ENCODE results near the gene TSACC. TPM values are rescaled to one million over a fixed set of nuclear protein-coding genes. Genes with fewer than 3 reads are reported as not detected.

Gene TSACC
- total and polyA plus RNA-seq, 8 donors: 0.98 TPM; not detected in 7

DNA sequence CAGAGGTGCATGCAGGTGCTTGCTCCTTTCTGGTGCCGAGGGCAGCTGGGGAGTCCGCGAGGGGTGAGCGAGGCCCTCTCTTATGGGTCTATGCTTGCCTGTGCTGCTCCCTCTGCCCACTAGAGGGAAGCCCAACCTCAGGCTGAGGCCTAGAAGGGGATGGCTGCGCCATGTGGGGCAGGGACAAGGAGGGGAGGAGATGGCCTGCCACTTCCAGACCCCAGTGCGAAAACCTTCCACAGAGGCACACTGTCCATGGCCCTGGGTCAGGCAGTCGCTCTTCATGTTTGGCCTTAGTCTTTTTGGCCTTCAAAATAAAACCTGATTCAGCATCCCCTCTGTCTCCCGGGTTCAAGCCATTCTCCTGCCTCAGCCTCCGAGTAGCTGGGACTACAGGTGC lies 44.7 kb downstream of the TSACC start:
- no peak overlapping the region for H3K27ac ChIP-seq
- no peaks in the 10 kb centered on the region for H3K9me3 ChIP-seq
- no peak for TF ChIP-seq EP300 (IDR thresholded peaks at IDR 0.05)
- TF ChIP-seq, protein P1, sequence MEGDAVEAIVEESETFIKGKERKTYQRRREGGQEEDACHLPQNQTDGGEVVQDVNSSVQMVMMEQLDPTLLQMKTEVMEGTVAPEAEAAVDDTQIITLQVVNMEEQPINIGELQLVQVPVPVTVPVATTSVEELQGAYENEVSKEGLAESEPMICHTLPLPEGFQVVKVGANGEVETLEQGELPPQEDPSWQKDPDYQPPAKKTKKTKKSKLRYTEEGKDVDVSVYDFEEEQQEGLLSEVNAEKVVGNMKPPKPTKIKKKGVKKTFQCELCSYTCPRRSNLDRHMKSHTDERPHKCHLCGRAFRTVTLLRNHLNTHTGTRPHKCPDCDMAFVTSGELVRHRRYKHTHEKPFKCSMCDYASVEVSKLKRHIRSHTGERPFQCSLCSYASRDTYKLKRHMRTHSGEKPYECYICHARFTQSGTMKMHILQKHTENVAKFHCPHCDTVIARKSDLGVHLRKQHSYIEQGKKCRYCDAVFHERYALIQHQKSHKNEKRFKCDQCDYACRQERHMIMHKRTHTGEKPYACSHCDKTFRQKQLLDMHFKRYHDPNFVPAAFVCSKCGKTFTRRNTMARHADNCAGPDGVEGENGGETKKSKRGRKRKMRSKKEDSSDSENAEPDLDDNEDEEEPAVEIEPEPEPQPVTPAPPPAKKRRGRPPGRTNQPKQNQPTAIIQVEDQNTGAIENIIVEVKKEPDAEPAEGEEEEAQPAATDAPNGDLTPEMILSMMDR (IDR thresholded peaks at IDR 0.05): peak in 5 of 7 experiments; percentile 48 to 85 (median 71)
- TF ChIP-seq POLR2AphosphoS5 (IDR thresholded peaks at IDR 0.05): no peak
- peak; percentile 71 to 83 for DNase-seq
- H3K4me3 ChIP-seq: no peak overlapping the region
- peaks cover 0 to 4% (median 2%) of the 10 kb centered on the region in 4 donors for H3K4me1 ChIP-seq
- WGBS, 5 donors: 41 to 61% (median 49%) methylated on average over 7 to 9 of the region's 9 CpGs
- peaks cover 7 to 24% (median 17%) of the 10 kb centered on the region in 3 donors for H3K27me3 ChIP-seq
- no peaks in the 10 kb centered on the region for H3K36me3 ChIP-seq
- intact Hi-C loops (cut with DNase I; ENCODE audit: low total_unique reads): no loop called here

DNA sequence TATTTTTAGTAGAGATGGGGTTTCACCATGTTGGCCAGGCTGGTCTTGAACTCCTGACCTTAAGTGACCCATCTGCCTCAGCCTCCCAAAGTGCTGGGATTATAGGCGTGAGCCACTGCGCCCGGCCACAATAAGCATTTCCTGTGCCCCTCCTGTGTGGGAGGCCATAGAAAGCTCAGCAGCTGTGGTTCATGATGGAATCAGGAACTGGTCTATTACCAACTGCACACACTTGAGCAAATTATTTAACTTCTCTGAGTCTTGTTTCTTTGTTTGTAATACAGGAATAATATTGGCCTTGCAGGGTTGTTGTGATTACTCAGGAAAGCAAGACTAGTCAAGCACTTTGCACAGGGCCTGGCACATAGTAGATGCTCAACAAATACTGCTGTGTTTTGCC lies 45.7 kb downstream of the TSACC start:
- Histone ChIP-seq H3K4me3 (no peak overlapping the region), H3K27me3 (peaks cover 14 to 33% (median 27%) of the 10 kb centered on the region in 3 donors), H3K4me1 (peaks cover 0 to 11% (median 8%) of the 10 kb centered on the region in 4 donors), H3K36me3 (no peaks in the 10 kb centered on the region), H3K9me3 (no peaks in the 10 kb centered on the region), H3K27ac (no peak overlapping the region)
- intact Hi-C loops (cut with DNase I; ENCODE audit: low total_unique reads): no loop called here
- DNase-seq: no peak
- no peak for TF ChIP-seq EP300 (IDR thresholded peaks at IDR 0.05)
- no peak for TF ChIP-seq POLR2A (IDR thresholded peaks at IDR 0.05)
- no peak for TF ChIP-seq POLR2AphosphoS5 (IDR thresholded peaks at IDR 0.05)
- 59 to 79% (median 70%) methylated on average over 3 of the region's 3 CpGs for WGBS, 5 donors

DNA sequence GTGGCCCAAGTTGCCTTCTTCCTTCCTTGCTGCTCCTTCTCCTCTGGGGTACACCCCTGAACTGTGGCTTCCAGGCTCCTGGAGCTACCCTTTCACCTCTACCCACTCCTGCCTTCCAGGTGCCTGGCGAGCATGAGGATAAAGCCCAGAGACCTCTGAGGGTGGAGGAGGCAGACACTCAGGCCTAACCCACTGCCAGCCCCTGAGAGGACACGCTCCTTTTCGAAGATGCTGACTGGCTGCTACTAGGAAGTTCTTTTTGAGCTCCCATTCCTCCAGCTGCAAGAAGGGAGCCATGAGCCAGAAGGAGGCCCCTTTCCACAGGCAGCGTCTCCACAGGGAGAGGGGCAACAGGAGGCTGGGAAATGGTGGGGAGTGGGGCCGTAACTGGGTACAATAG lies 46.3 kb downstream of the TSACC start:
- Histone ChIP-seq H3K36me3 (no peaks in the 10 kb centered on the region), H3K9me3 (no peaks in the 10 kb centered on the region), H3K27me3 (peaks cover 14 to 40% (median 33%) of the 10 kb centered on the region in 3 donors), H3K4me3 (no peak overlapping the region), H3K4me1 (peaks cover 0 to 11% (median 8%) of the 10 kb centered on the region in 4 donors), H3K27ac (no peak overlapping the region)
- no peak for DNase-seq
- intact Hi-C loops (cut with DNase I; ENCODE audit: low total_unique reads): loop anchor here (5.0 kb wide), 1 partner anchor 58 kb away; no protein-coding TSS in a partner anchor
- no peak for TF ChIP-seq POLR2A (IDR thresholded peaks at IDR 0.05)
- no peak for TF ChIP-seq EP300 (IDR thresholded peaks at IDR 0.05)
- TF ChIP-seq, protein P1 (IDR thresholded peaks at IDR 0.05): no peak
- no peak for TF ChIP-seq POLR2AphosphoS5 (IDR thresholded peaks at IDR 0.05)
- 90 to 96% (median 93%) methylated on average over 5 of the region's 5 CpGs for WGBS, 5 donors

DNA sequence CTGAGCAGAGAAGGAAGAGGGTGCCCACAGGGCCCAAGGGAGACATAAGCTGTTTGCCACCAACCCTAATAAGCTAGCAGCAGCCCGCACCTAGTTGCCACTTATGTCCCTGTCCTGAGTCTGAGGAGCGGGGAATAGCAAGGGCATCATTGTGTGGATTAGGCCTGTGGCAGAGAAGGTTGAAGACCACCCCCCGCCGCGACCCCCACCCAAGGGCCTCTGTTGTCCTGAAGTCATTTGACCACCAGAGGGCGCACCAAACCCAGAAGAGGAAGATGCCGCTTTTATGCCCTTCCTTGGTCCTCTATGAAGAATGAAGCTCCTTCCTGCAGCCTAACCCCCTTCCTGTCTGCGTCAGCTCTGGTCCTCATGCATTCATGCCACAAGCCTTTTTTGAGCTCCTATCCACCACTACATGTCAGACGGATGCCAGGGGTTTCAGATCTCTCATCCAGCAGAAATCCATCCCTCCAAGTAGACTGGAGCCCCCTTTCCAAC lies 47.3 kb downstream of the TSACC start:
- DNase-seq: peak; percentile 65 to 84
- Histone ChIP-seq H3K9me3 (no peaks in the 10 kb centered on the region), H3K36me3 (no peaks in the 10 kb centered on the region), H3K4me3 (no peak overlapping the region), H3K4me1 (peaks cover 0 to 11% (median 8%) of the 10 kb centered on the region in 4 donors), H3K27ac (no peak overlapping the region), H3K27me3 (peaks cover 14 to 49% (median 42%) of the 10 kb centered on the region in 3 donors)
- TF ChIP-seq EP300 (IDR thresholded peaks at IDR 0.05) (no peak), POLR2A (IDR thresholded peaks at IDR 0.05) (no peak), POLR2AphosphoS5 (IDR thresholded peaks at IDR 0.05) (no peak)
- TF ChIP-seq, protein P1 (IDR thresholded peaks at IDR 0.05): peak in 6 of 7 experiments; percentile 39 to 94 (median 90)
- 10 to 14% (median 11%) methylated on average over 8 to 9 of the region's 9 CpGs for WGBS, 5 donors
- intact Hi-C loops (cut with DNase I; ENCODE audit: low total_unique reads): loop anchor here (5.0 kb wide), 1 partner anchor 57 kb away; no protein-coding TSS in a partner anchor

All from stomach (tissue), 9 donors.